ENCODE measurements around the gene GMPPA.

GMPPA gene

GRCh38 chr2:219484343-219485200 lies 14.1 kb upstream of the GMPPA start:
- peak; percentile 70 for DNase-seq

- DNase-seq: no peak
Measured at GRCh38 chr2:219485201-219485580, 13.5 kb upstream of the GMPPA start.

GRCh38 chr2:219486380-219486959 lies 12.2 kb upstream of the GMPPA start:
- DNase-seq: no peak

GRCh38 chr2:219488149-219488843 lies 10.4 kb upstream of the GMPPA start:
- DNase-seq: no peak

GRCh38 chr2:219488844-219489194 lies 9.9 kb upstream of the GMPPA start:
- no peak for DNase-seq

- DNase-seq: no peak
Measured at GRCh38 chr2:219489315-219489714, 9.4 kb upstream of the GMPPA start.

- DNase-seq: no peak
Measured at GRCh38 chr2:219490186-219490585, 8.5 kb upstream of the GMPPA start.

- DNase-seq: no peak
Measured at GRCh38 chr2:219490600-219491130, 8.0 kb upstream of the GMPPA start.

GRCh38 chr2:219491278-219491963 lies 7.3 kb upstream of the GMPPA start:
- no peak for DNase-seq

GRCh38 chr2:219492575-219492974 lies 6.1 kb upstream of the GMPPA start:
- DNase-seq: no peak

- no peak for DNase-seq
Measured at GRCh38 chr2:219493086-219493485, 5.6 kb upstream of the GMPPA start.

- DNase-seq: no peak
Measured at GRCh38 chr2:219494952-219495530, 3.6 kb upstream of the GMPPA start.

GRCh38 chr2:219495531-219496122 lies 3.1 kb upstream of the GMPPA start:
- no peak for DNase-seq

GRCh38 chr2:219496247-219496824 lies 2.4 kb upstream of the GMPPA start:
- no peak for DNase-seq

GRCh38 chr2:219496825-219497494 lies 1.7 kb upstream of the GMPPA start:
- DNase-seq: peak; percentile 63

- no peak for DNase-seq
Measured at GRCh38 chr2:219497495-219498279, 1.0 kb upstream of the GMPPA start.

GRCh38 chr2:219499058-219499307 lies 292 bp downstream of the GMPPA start:
- no peak for DNase-seq

GRCh38 chr2:219499555-219499954 lies 864 bp downstream of the GMPPA start:
- DNase-seq: no peak

GRCh38 chr2:219500135-219500534 lies 1.4 kb downstream of the GMPPA start:
- DNase-seq: no peak

GRCh38 chr2:219501849-219502248 lies 3.2 kb downstream of the GMPPA start:
- no peak for DNase-seq
